GM12878 (cell line): ENCODE results near the gene NUP214.

Experiments used
- BHLHE40 ChIP-seq, 2 experiments: fragments of 450-650 bp in 1 of 2; IDR thresholded peaks; 2 replicates each; pipeline ENCODE4 v1.6.1; 2011 to 2017; ENCODE audit warnings: low read depth in 2 of 2, borderline replicate concordance in 1 of 2, improper control_type of control experiment in 1 of 2, low read length in 1 of 2, mild to moderate bottlenecking in 1 of 2
- CHD4 ChIP-seq: fragments of 200-600 bp; sonication (generic); IDR thresholded peaks from 2 replicates; pipeline ENCODE4 v1.6.1; 2016; ENCODE audit warnings: mild to moderate bottlenecking
- CREM ChIP-seq: IDR thresholded peaks from 2 replicates; pipeline ENCODE4 v1.6.1; 2014; ENCODE audit warnings: antibody characterized with exemption, low read depth
- FOXM1 ChIP-seq: IDR thresholded peaks from 2 replicates; pipeline ENCODE4 v1.6.1; 2012; ENCODE audit warnings: low read depth, mild to moderate bottlenecking, inconsistent platforms, low read length, moderate library complexity
- MXI1 ChIP-seq: fragments of 150-350 bp; IDR thresholded peaks from 2 replicates; pipeline ENCODE4 v1.6.1; 2011; ENCODE audit warnings: low read depth, mild to moderate bottlenecking, inconsistent platforms, low read length, improper control_type of control experiment
- POLR2A ChIP-seq: IDR thresholded peaks from 2 replicates; pipeline ENCODE4 v1.6.1; 2011; ENCODE audit warnings: low read depth, mild to moderate bottlenecking, low read length
- POLR2AphosphoS5 ChIP-seq: IDR thresholded peaks from 2 replicates; pipeline ENCODE4 v1.6.1; 2011; ENCODE audit warnings: mild to moderate bottlenecking, low read length, inconsistent platforms
- TF ChIP-seq, protein P1 (sequence below): fragments of 150-350 bp; IDR thresholded peaks from 2 replicates; pipeline ENCODE4 v1.6.1; 2016; ENCODE audit warnings: low read depth, low read length
- TF ChIP-seq, protein P2 (sequence below), 3 experiments: IDR thresholded peaks in 2 of 3; conservative IDR thresholded peaks in 1 of 3; 2 replicates each; pipeline ENCODE4 v1.5.1; 2011; ENCODE audit warnings: low read depth in 3 of 3, low read length in 3 of 3, mild to moderate bottlenecking in 3 of 3, control low read depth in 2 of 3, moderate library complexity in 2 of 3, inconsistent platforms in 1 of 3, mixed read lengths in 1 of 3; ENCODE audit not compliant: control insufficient read depth in 2 of 3, insufficient read depth in 1 of 3; ENCODE audit errors: extremely low read depth in 1 of 3
- TF ChIP-seq, protein P3 (sequence below): IDR thresholded peaks from 2 replicates; pipeline ENCODE4 v1.6.1; 2012; ENCODE audit warnings: low read depth, low read length, improper control_type of control experiment

DNA sequence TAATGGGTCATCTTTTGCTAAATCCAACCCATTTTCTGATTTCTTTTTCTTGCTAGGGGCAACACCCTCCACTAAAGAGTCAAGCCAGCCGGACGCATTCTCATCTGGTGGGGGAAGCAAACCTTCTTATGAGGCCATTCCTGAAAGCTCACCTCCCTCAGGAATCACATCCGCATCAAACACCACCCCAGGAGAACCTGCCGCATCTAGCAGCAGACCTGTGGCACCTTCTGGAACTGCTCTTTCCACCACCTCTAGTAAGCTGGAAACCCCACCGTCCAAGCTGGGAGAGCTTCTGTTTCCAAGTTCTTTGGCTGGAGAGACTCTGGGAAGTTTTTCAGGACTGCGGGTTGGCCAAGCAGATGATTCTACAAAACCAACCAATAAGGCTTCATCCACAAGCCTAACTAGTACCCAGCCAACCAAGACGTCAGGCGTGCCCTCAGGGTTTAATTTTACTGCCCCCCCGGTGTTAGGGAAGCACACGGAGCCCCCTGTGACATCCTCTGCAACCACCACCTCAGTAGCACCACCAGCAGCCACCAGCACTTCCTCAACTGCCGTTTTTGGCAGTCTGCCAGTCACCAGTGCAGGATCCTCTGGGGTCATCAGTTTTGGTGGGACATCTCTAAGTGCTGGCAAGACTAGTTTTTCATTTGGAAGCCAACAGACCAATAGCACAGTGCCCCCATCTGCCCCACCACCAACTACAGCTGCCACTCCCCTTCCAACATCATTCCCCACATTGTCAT, 72.0 kb downstream of the NUP214 start:
- TF ChIP-seq POLR2A (no peak), MXI1 (no peak), CHD4 (no peak), FOXM1 (no peak), POLR2AphosphoS5 (no peak), BHLHE40 (IDR thresholded peaks at IDR 0.05; ENCODE audit: borderline replicate concordance in 1 of 2, low read depth in 2 of 2, low read length in 1 of 2) (no peak), CREM (no peak)
- TF ChIP-seq, protein P1, sequence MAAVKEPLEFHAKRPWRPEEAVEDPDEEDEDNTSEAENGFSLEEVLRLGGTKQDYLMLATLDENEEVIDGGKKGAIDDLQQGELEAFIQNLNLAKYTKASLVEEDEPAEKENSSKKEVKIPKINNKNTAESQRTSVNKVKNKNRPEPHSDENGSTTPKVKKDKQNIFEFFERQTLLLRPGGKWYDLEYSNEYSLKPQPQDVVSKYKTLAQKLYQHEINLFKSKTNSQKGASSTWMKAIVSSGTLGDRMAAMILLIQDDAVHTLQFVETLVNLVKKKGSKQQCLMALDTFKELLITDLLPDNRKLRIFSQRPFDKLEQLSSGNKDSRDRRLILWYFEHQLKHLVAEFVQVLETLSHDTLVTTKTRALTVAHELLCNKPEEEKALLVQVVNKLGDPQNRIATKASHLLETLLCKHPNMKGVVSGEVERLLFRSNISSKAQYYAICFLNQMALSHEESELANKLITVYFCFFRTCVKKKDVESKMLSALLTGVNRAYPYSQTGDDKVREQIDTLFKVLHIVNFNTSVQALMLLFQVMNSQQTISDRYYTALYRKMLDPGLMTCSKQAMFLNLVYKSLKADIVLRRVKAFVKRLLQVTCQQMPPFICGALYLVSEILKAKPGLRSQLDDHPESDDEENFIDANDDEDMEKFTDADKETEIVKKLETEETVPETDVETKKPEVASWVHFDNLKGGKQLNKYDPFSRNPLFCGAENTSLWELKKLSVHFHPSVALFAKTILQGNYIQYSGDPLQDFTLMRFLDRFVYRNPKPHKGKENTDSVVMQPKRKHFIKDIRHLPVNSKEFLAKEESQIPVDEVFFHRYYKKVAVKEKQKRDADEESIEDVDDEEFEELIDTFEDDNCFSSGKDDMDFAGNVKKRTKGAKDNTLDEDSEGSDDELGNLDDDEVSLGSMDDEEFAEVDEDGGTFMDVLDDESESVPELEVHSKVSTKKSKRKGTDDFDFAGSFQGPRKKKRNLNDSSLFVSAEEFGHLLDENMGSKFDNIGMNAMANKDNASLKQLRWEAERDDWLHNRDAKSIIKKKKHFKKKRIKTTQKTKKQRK = no peak
- TF ChIP-seq, protein P2, sequence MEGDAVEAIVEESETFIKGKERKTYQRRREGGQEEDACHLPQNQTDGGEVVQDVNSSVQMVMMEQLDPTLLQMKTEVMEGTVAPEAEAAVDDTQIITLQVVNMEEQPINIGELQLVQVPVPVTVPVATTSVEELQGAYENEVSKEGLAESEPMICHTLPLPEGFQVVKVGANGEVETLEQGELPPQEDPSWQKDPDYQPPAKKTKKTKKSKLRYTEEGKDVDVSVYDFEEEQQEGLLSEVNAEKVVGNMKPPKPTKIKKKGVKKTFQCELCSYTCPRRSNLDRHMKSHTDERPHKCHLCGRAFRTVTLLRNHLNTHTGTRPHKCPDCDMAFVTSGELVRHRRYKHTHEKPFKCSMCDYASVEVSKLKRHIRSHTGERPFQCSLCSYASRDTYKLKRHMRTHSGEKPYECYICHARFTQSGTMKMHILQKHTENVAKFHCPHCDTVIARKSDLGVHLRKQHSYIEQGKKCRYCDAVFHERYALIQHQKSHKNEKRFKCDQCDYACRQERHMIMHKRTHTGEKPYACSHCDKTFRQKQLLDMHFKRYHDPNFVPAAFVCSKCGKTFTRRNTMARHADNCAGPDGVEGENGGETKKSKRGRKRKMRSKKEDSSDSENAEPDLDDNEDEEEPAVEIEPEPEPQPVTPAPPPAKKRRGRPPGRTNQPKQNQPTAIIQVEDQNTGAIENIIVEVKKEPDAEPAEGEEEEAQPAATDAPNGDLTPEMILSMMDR (IDR thresholded peaks at IDR 0.05 in 2 of 3, conservative IDR thresholded peaks at IDR 0.05 in 1 of 3; ENCODE audit: control insufficient read depth in 2 of 3, extremely low read depth in 1 of 3, insufficient read depth in 1 of 3, low read depth in 3 of 3, low read length in 3 of 3) = no peak
- TF ChIP-seq, protein P3, sequence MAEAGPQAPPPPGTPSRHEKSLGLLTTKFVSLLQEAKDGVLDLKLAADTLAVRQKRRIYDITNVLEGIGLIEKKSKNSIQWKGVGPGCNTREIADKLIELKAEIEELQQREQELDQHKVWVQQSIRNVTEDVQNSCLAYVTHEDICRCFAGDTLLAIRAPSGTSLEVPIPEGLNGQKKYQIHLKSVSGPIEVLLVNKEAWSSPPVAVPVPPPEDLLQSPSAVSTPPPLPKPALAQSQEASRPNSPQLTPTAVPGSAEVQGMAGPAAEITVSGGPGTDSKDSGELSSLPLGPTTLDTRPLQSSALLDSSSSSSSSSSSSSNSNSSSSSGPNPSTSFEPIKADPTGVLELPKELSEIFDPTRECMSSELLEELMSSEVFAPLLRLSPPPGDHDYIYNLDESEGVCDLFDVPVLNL = no peak
